AG08396 (cell line): ENCODE measurements around the gene PACRGL.
A peak's percentile ranks its signal among the peaks of the same experiment; 100 is the strongest.
"Not testable (repeated sequence)": the region's sequence is repeated elsewhere in the genome, so short reads cannot be mapped to it uniquely, and the experiment has no call there.

Experiments used
- DNase-seq: peaks from one replicate; pipeline ENCODE4 v3.0.0; 2012; ENCODE audit warnings: low spot score, mixed read lengths

Gene PACRGL

GRCh38 chr4:20723463-20723862 lies 23.2 kb downstream of the PACRGL start:
- no peak for DNase-seq

GRCh38 chr4:20724915-20725314 lies 24.7 kb downstream of the PACRGL start:
- DNase-seq = no peak

- DNase-seq = no peak
These were observed 35.7 kb downstream of the PACRGL start for GRCh38 chr4:20735931-20736330.

- not testable (repeated sequence) for DNase-seq
These were observed 45.7 kb downstream of the PACRGL start for GRCh38 chr4:20746000-20746399.

- no peak for DNase-seq
These were observed 52.4 kb downstream of the PACRGL start for GRCh38 chr4:20752641-20753040.

- no peak for DNase-seq
These were observed 53.8 kb downstream of the PACRGL start for GRCh38 chr4:20754036-20754435.

- no peak for DNase-seq
These were observed 59.8 kb downstream of the PACRGL start for GRCh38 chr4:20760053-20760452.

- no peak for DNase-seq
These were observed 61.1 kb downstream of the PACRGL start for GRCh38 chr4:20761382-20761781.

- DNase-seq = no peak
These were observed 61.6 kb downstream of the PACRGL start for GRCh38 chr4:20761826-20762225.

GRCh38 chr4:20764366-20764992 lies 64.2 kb downstream of the PACRGL start:
- no peak for DNase-seq

GRCh38 chr4:20773144-20773997 lies 73.1 kb downstream of the PACRGL start:
- peak; percentile 65 for DNase-seq

- DNase-seq = no peak
These were observed 78.6 kb downstream of the PACRGL start for GRCh38 chr4:20778896-20779295.

GRCh38 chr4:20783134-20783533 lies 82.9 kb downstream of the PACRGL start:
- not testable (repeated sequence) for DNase-seq

- DNase-seq = no peak
These were observed 87.8 kb downstream of the PACRGL start for GRCh38 chr4:20787940-20788665.
